ENCODE data around the gene ERCC2.
"Not testable (repeated sequence)": the region's sequence is repeated elsewhere in the genome, so short reads cannot be mapped to it uniquely, and the experiment has no call there.

The ERCC2 gene

GRCh38 chr19:45333609-45334303 lies 36.6 kb downstream of the ERCC2 start:
- DNase-seq (ENCODE audit: low read depth), result no peak

DNA sequence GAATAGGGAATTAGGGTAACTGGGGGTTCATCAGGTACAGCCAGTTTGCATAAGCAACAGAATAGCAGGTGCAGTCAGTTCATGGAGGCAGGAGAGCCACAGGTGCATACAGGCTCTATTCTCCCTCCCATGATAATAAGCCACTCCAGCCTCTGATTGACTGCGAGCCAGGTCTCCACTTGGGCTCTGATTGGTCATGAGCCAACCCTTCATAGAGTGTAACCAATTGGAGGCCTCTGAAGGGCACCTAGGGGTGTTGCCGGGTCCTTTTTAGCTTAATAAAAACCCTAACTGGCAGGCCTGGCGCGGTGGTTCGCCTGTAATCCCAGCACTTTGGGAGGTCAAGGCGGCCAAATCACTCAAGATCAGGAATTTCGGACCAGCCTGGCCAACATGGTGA lies 39.0 kb downstream of the ERCC2 start:
- DNase-seq (ENCODE audit: low read depth), result no peak

DNA sequence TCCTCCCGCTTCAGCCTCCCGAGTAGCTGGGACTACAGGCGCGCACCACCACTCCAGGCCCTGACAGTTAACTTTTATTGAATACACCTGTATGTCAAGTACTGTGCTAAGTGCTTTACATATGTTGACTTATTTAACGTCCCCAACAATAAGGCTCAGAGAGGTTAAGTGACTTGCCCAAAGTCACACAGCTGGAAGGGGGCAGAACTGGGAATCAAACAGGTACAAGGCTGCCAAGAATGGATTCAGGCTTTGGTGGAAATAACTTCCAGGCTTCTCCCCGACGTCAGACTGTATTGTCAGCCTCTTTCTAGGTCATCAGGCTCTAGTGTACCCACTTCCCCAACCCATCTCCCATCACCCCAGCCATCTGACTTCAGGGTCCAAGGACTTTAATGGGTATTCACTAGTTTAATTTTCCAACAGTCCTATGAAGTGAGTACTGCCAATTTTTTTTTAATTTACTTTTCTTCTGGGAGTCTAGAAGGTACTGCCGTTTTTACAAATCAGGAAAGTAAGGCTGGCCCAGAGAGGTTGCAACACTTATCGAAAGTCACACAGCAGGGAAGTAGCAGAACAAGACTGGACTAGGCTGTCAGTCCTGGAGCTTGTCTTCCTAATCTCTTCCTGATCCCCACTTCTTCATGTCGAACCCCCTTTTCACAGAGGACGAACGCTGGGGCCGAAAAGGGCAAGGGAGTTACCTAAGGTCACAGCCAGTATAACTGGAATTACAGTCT lies 42.8 kb downstream of the ERCC2 start:
- DNase-seq (ENCODE audit: low read depth), result no peak

DNA sequence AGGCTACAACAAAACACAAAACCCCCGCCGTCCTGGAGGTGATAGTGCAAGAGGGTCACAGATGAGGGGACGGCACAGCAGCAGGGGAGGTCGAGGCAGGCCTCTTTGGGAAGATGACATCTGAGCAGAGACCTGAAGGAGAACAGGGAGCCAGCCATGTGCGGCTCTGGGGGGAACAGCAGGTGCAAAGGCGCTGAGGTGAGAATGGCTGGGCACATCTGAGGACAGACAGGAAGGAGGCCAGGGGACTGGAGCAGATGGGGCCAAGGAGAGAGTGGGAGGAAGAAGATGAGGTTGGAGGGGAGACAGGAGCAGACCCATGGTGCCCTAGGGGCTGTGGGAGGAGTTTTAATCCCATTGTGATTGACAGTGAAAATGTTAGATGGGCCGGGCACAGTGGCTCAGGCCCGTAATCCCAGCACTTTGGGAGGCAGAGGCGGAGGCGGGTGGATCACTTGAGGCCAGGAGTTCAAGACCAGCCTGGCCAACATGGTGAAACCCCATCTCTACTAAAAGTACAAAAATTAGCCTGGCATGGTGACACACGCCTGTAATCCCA lies 45.9 kb downstream of the ERCC2 start:
- no peak for DNase-seq (ENCODE audit: low read depth)

- DNase-seq (ENCODE audit: low read depth), result no peak
These were observed 46.7 kb downstream of the ERCC2 start for GRCh38 chr19:45323671-45324081.

GRCh38 chr19:45322744-45323281 lies 47.6 kb downstream of the ERCC2 start, which contains the start of gene CKM:
Gene CKM (minus strand): TSS chr19:45322875. CDS start chr19:45319713, 3,162 bp downstream.
- no peak for DNase-seq (ENCODE audit: low read depth)

- no peak for DNase-seq (ENCODE audit: low read depth)
These were observed 48.1 kb downstream of the ERCC2 start for GRCh38 chr19:45322311-45322710.

DNA sequence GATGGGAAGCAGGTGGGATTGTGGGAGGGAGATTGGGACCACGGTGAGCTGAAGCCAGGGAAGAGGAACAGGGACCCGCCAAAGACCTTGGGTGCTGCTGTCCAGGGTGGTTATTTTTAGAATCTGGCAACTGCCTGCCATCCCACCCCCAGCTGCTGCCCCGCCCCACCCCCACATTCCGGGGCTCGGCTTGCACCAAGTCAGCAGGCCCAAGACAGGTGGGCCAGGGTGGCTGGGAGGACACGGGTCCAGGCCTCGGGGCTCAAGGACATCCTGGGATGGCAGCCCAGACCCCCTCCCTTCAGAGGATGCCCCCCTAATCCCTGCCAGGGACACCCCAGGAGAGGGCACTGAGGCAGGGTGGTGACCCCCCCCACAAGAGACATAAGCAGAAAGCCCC lies 48.5 kb downstream of the ERCC2 start:
- DNase-seq (ENCODE audit: low read depth), result no peak

DNA sequence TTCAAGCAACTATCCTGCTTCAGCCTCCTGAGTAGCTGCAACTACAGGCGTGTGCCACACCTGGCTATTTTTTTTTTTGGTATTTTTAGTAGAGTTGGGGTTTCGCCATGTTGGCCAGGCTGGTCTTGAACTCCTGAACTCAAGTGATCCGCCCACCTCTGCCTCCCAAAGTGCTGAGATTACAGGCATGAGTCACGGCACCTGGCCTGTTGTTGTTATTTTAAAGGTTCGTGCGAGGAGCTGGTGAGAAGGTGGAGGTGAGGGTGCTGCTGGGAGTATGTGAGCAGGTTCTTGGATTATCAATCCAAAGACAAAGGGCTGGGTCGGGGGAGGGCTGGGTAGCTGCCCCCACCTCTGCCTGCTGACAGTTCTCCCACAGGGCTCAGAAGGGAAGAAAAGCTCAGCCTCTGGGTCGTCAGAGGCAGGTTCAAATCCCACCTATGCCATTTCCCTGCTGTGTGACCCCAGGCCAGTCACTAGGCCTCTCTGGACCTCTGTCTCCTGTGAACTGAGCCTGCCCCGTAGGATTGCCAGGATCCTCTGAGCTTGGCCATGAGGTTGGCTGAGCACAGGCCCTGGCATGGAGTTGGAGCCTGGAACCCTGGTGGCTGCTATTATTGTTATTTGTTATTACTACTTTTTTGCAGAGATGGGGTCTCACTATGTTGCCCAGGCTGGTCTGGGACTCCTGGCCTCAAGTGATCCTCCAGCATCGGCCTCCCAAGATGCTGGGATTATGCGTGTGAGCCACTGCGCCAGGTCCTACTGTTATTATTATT lies 49.2 kb downstream of the ERCC2 start:
- DNase-seq (ENCODE audit: low read depth), result no peak

GRCh38 chr19:45315304-45315703 lies 55.1 kb downstream of the ERCC2 start:
- no peak for DNase-seq (ENCODE audit: low read depth)

DNA sequence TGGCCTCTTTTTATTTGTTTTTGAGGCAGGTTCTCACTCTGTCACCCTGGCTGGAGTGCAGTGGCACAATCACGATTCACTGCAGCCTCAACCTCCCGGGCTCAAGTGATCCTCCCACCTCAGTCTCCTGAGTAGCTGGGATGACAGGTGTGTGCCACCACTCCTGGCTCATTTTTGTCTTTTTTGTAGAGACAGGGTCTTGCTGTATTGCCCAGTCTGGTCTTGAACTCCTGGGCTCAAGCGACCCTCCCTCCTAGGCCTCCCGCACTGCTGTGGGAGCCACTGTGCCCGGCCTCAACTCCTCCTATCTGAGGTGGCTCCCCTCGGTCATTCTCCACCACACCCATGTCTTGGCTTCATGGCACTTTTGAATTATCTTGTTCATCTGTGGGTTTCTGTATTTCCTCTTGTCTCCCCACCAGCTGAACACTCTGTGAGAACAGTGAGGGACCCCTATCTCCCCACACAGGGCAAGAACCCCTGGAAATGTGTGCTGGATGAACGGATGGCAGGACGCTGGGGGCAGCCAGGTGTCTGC lies 55.6 kb downstream of the ERCC2 start:
- no peak for DNase-seq (ENCODE audit: low read depth)

GRCh38 chr19:45312285-45312684 lies 58.1 kb downstream of the ERCC2 start:
- not testable (repeated sequence) for DNase-seq (ENCODE audit: low read depth)

GRCh38 chr19:45311621-45312020 lies 58.8 kb downstream of the ERCC2 start:
- DNase-seq (ENCODE audit: low read depth), result no peak

GRCh38 chr19:45309322-45309721 lies 61.1 kb downstream of the ERCC2 start:
- not testable (repeated sequence) for DNase-seq (ENCODE audit: low read depth)

DNA sequence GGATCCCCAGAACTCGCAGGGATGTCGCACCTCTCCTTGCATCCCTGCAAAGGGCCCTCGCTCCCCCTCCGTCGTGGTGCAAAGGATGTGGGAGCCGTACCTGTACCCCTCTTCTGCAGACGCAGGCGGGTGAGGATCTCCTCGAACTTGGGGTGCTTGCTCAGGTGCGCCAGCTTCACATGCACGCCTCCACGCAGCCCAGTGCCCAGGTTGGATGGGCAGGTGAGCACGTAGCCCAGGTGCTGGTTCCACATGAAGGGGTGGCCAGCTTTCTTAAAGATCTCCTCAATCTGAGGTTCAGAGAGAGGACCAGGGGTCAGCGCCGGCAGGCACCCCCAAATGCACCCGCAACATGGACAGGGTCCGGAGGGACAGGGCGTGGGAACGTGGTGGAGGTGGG lies 63.0 kb downstream of the ERCC2 start:
- no peak for DNase-seq (ENCODE audit: low read depth)

- DNase-seq (ENCODE audit: low read depth), result no peak
These were observed 63.8 kb downstream of the ERCC2 start for GRCh38 chr19:45306518-45307027.

DNA sequence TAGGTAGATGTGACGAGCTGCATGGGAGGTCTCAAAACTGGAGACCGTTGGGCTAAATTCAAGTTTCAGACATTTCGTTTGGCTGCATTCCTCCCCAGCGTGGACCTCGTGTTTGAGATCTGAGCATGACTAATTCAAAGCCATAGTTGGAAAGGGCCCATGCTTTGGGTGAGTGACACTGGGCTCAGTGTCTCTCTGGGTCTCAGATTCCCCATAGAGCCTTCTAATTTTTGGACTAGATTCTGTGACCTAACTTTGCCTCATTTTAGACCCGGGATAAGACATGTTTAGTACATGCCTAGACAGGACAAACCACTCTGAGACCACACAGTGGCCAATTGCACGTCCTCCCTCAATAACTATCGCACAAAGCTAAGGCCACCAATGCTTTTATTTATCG lies 64.3 kb downstream of the ERCC2 start:
- no peak for DNase-seq (ENCODE audit: low read depth)

DNA sequence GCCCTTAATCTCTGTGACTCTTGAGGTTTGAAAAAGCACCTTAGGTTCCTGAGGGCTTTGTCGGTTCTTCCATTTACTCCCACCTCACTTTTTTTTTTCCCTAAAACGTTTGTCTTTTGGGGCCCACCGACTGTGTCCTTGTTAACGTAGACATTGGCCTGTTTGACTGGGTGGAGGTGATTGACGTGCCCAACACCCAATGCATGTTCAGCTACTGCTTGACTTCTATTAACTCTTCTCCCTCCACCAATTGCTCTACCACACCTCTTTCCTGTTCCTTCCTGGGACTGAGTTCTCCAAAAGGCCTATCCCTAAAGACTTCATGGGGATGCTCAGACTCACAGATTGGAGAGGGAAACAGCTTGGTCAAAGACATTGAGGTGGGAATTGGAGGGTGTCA lies 65.0 kb downstream of the ERCC2 start:
- no peak for DNase-seq (ENCODE audit: low read depth)

GRCh38 chr19:45305007-45305406 lies 65.4 kb downstream of the ERCC2 start:
- no peak for DNase-seq (ENCODE audit: low read depth)

- DNase-seq (ENCODE audit: low read depth), result no peak
These were observed 66.0 kb downstream of the ERCC2 start for GRCh38 chr19:45304141-45304926.
